Measurements from ENCODE around the gene DRAXIN. TPM values are rescaled to one million over a fixed set of nuclear protein-coding genes. Genes with fewer than 3 reads are reported as not detected.

The DRAXIN gene
- total and polyA plus RNA-seq, 2 donors (not counting 3 experiments of a cell fraction or from before 2014, with no cell fraction given), result 0.44 to 3.2 TPM

DNA sequence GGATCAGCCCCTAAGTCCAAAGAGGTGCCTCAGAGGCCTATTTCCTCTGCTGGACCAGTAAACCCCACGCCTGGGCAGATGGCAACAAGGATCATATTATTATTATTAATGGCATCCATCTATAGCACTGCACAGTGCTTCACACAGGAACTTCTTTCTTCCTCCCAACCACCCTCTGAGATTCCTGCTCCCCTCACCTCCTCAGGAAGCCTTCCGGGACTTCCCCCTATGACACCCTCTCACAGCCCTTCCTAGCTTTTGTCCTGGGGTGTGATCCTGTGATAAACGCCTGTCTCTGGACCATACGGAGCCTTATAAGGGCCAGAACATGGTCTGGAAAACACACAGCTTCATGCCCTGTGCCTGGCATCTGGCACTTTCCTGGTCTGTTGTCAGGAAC is 40.5 kb upstream of the DRAXIN start:
- DNase-seq (ENCODE audit: low read depth, low spot score), result no peak
- no peak overlapping the region for H3K4me3 ChIP-seq (replicated peaks in 1 of 3; ENCODE audit: insufficient read depth in 1 of 3, low read depth in 1 of 3, low read length in 3 of 3)
- H3K9me1 ChIP-seq (replicated peaks; ENCODE audit: control insufficient read depth, extremely low read depth, insufficient read depth, low read length), result no peaks in the 10 kb centered on the region
- CTCF ChIA-PET, result interaction anchor here (0.7 to 12.8 kb wide), 25 partner anchors 10 to 614 kb away, joined by 3 to 373 read pairs (median 5); partner anchors contain the start of genes AGTRAP, CLCN6, FBXO6 and MTHFR
- no peak overlapping the region for H2AFZ ChIP-seq (ENCODE audit: low read depth, low read length)
- dilution Hi-C loops (cut with MboI; ENCODE audit: extremely low pct_ligation_motif_present, low sequenced_read_pairs) (no loop called here), intact Hi-C loops (cut with micrococcal nuclease) (loop anchor here (2.0 kb wide), 2 partner anchors 244 to 256 kb away; no protein-coding TSS in a partner anchor)
- H3K4me2 ChIP-seq (ENCODE audit: insufficient read depth, low read length), result no peak overlapping the region
- H4K20me1 ChIP-seq (replicated peaks; ENCODE audit: control insufficient read depth, extremely low read depth, insufficient read depth, low read length), result no peaks in the 10 kb centered on the region
- no peaks in the 10 kb centered on the region for H3K27me3 ChIP-seq (ENCODE audit: control insufficient read depth in 2 of 2, insufficient read depth in 2 of 2, low read length in 2 of 2)
- H3K9ac ChIP-seq (replicated peaks; ENCODE audit: extremely low read depth, insufficient read depth, low read length), result no peak overlapping the region
- TF ChIP-seq POLR2AphosphoS5 (IDR thresholded peaks at IDR 0.05; ENCODE audit: insufficient read depth, low read depth, low read length) (no peak), EZH2 (IDR thresholded peaks at IDR 0.05; ENCODE audit: borderline replicate concordance, low read depth, low read length, severe bottlenecking) (no peak), JUN (IDR thresholded peaks at IDR 0.05; ENCODE audit: borderline replicate concordance, insufficient read depth, insufficient read length, low read depth) (no peak), MAX (IDR thresholded peaks at IDR 0.05; ENCODE audit: insufficient read depth, insufficient read length) (no peak), MYC (IDR thresholded peaks at IDR 0.05; ENCODE audit: low read depth, low read length) (no peak), FOS (IDR thresholded peaks at IDR 0.05; ENCODE audit: borderline replicate concordance, insufficient read depth, low read length) (no peak), POLR2A (IDR thresholded peaks at IDR 0.05; ENCODE audit: low read depth, low read length) (no peak), GATA2 (IDR thresholded peaks at IDR 0.05; ENCODE audit: insufficient read depth, insufficient read length, low read depth, low read length) (no peak)
- TF ChIP-seq, protein P1, sequence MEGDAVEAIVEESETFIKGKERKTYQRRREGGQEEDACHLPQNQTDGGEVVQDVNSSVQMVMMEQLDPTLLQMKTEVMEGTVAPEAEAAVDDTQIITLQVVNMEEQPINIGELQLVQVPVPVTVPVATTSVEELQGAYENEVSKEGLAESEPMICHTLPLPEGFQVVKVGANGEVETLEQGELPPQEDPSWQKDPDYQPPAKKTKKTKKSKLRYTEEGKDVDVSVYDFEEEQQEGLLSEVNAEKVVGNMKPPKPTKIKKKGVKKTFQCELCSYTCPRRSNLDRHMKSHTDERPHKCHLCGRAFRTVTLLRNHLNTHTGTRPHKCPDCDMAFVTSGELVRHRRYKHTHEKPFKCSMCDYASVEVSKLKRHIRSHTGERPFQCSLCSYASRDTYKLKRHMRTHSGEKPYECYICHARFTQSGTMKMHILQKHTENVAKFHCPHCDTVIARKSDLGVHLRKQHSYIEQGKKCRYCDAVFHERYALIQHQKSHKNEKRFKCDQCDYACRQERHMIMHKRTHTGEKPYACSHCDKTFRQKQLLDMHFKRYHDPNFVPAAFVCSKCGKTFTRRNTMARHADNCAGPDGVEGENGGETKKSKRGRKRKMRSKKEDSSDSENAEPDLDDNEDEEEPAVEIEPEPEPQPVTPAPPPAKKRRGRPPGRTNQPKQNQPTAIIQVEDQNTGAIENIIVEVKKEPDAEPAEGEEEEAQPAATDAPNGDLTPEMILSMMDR (IDR thresholded peaks at IDR 0.05; ENCODE audit: extremely low read depth in 1 of 2, insufficient read depth in 1 of 2, low read depth in 1 of 2, low read length in 2 of 2), result no peak
- H3K4me1 ChIP-seq (ENCODE audit: control insufficient read depth, extremely low read depth, insufficient read depth, low read length), result peaks cover 3% of the 10 kb centered on the region
- POLR2A ChIA-PET, result no interaction called here
- BruUV-seq (replicated peaks), result no TSS peak
- no peak overlapping the region for H3K27ac ChIP-seq (ENCODE audit: insufficient read depth, low read depth, low read length)
- no peaks in the 10 kb centered on the region for H3K36me3 ChIP-seq (ENCODE audit: control insufficient read depth in 2 of 2, extremely low read depth in 1 of 2, insufficient read depth in 2 of 2, low read length in 2 of 2)
- FAIRE-seq, result no peak
- no peaks in the 10 kb centered on the region for H3K79me2 ChIP-seq (ENCODE audit: control insufficient read depth, insufficient read depth, low read length)
- H3K9me3 ChIP-seq (replicated peaks; ENCODE audit: control insufficient read depth, insufficient read depth, low read length), result no peaks in the 10 kb centered on the region
